GM18505 (cell line): ENCODE data around the gene S1PR3.

Source experiments
- ATAC-seq: cut with Tn5 transposase; IDR thresholded peaks from one replicate; pipeline ENCODE4 v1.9.1; 2021; ENCODE audit not compliant: unreplicated experiment
- POLR2A ChIP-seq: IDR thresholded peaks from 4 replicates; pipeline ENCODE4 v1.6.1; 2011; ENCODE audit warnings: borderline replicate concordance; ENCODE audit not compliant: insufficient read depth, insufficient read length; ENCODE audit errors: extremely low read depth

The S1PR3 gene

DNA sequence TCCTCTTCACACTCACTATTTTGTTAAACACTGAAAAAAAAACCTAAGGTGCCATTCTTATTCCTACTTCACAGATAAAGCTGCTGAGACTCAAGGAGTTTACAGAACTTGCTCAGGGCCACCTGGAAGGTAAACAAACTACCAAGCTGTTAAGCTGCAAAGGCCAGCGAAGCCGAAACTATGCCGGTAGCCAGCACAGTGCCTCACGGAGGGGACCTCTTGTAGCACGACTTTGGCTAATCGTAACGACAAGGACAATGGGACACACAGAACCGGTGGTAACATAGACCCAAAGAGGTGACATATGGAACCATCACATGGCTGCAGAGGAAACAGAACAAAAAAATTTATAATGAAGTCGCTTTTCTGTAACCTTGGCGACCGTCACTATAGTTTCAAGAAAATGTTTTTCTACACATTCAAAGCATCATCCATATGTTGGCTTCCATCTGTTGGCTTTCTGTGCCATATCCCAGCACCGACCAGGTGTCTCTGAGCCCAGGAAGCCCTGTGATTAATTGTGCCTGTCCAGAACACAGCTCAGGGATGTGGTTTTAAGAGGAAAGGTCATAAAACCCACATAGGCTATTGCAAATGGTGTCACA, 60.3 kb downstream of the S1PR3 start:
- ATAC-seq, result no peak
- TF ChIP-seq POLR2A, result no peak

DNA sequence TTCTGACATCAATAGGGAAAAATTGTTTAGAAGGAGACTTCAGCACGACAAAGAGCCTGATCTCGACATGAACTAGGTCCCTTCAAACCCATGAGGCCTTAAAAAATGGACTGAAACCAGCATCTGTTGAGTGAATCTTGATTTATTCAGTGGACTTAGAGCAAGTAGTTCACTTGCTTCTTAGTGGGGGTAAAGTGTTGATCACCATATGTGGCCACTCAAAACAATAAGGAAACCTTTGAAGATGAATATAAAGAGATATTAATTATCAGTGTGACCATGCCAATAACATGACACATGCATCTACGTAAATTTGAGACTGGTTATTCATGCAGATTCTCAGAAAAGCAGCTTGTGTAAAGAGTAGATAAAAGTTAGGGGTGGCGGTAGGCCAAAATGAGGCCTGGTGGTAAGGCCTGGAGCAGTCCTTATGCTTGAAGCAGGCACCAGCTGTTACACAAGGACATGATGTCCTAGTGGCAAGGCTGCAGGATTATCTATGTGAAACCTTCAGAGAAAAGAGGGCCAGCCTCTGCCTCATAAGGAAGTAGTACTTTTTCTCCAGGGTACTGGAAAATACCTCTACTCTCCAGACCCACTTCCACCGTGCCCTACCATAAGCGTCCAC, 61.3 kb downstream of the S1PR3 start:
- no peak for ATAC-seq
- TF ChIP-seq POLR2A, result no peak

DNA sequence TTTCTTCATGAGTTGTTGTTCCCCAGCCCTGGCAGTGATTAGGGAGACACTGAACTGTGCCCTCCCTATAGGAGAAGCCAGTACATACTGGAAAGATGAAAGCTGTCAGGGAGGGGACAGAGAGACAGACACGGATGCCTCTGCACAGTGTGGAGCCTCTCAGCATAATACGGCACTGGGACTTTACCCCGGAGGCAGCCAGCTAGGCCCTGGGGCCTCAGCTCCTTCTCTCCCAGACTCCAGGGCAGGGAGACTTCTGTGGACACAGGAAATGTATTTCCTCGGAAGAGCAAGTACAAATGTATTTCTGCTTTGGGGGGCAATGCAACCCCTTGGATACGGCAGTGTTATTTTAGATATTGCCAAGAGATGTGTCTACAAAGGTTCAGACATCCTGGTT, 62.0 kb downstream of the S1PR3 start:
- no peak for ATAC-seq
- no peak for TF ChIP-seq POLR2A
